Mucosa of descending colon (tissue), 3 donors: ENCODE data around the gene RNU1-4. TPM values are rescaled to one million over a fixed set of nuclear protein-coding genes. Genes with fewer than 3 reads are reported as not detected.
A peak's percentile ranks its signal among the peaks of the same experiment; 100 is the strongest.
"Not testable (repeated sequence)": the region's sequence is repeated elsewhere in the genome, so short reads cannot be mapped to it uniquely, and the experiment has no call there.

Experiments used
- ATAC-seq: fragments of 200-7000 bp; cut with Tn5 transposase; one replicate; pipeline ENCODE4 v1.9.1; 2020; ENCODE audit warnings: mild to moderate bottlenecking, moderate library complexity
- DNase-seq, 3 donors: peaks; one replicate each; pipeline ENCODE4 v3.0.0-alpha.2; 2020
- H3K36me3 ChIP-seq: fragments of 200-600 bp; one replicate; pipeline ENCODE4 v1.8.0; 2021; ENCODE audit warnings: low read depth, mild to moderate bottlenecking
- H3K4me1 ChIP-seq: fragments of 200-600 bp; one replicate; pipeline ENCODE4 v1.8.0; 2021; ENCODE audit warnings: low read depth, mild to moderate bottlenecking
- H3K4me3 ChIP-seq: fragments of 200-600 bp; one replicate; pipeline ENCODE4 v1.8.0; 2021; ENCODE audit warnings: mild to moderate bottlenecking
- H3K9me3 ChIP-seq: fragments of 200-600 bp; one replicate; pipeline ENCODE4 v1.8.0; 2021; ENCODE audit warnings: mild to moderate bottlenecking
- intact Hi-C, 2 donors: fragments of 100-400 bp; cut with DNase I in 1 of 2; cut with micrococcal nuclease in 1 of 2; formaldehyde crosslinking; loops; one replicate each; pipeline versions ENCODE4 v1.11.0 to v1.11.1; 2022; cut with DNase I, micrococcal nuclease
- total RNA-seq, 3 donors: library from RNA; stranded (reverse); fragmentation: NEBNext Ultra II Directional in 2 of 3; extraction: Animal tissue kit (Norgen Biotek cat#: 25700) in 2 of 3; gene quantifications; one replicate each; pipeline versions ENCODE4 v1.2.1 to v1.2.4, GENCODE V29; 2021 to 2023
- TF ChIP-seq, protein P1 (sequence below): fragments of 200-600 bp; IDR thresholded peaks from one replicate; pipeline ENCODE4 v1.8.0; 2022; ENCODE audit warnings: antibody characterized with exemption, mild to moderate bottlenecking
- donor health status: DM: no; HTN: no; CAD: no; lungs with moderate emphysema.
- donor health status: DM: no; HTN: no; CAD: no.
- donor health status: DM: no; HTN: yes; CAD: no.

RNU1-4 gene
- total RNA-seq, 3 donors from 2014 or later = 2,195 to 6,222 (median 2,378) TPM

DNA sequence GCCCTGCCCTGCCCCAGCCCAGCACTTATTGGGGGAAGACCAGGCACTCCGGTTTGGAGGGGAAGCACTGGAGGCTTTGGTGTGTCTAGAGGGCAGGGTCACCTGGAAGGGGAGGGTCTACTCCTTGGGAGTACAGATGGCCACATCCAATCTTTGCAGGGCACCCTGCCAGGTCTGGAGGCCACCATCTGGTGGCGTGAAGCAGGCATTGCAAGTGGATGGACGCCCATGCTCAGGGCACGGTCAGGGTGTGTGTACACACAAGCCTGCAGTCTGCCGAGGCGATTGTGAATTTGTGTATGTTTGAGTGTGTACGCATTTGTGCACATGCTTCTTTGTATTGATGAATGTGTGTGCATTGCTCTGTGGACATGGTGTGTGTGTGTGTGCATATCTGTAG lies 37.2 kb upstream of the RNU1-4 start:
- peak; percentile 80 for ATAC-seq
- H3K9me3 ChIP-seq, H3K4me1 ChIP-seq, intact Hi-C loops, H3K4me3 ChIP-seq, H3K36me3 ChIP-seq, DNase-seq: not testable (repeated sequence)

DNA sequence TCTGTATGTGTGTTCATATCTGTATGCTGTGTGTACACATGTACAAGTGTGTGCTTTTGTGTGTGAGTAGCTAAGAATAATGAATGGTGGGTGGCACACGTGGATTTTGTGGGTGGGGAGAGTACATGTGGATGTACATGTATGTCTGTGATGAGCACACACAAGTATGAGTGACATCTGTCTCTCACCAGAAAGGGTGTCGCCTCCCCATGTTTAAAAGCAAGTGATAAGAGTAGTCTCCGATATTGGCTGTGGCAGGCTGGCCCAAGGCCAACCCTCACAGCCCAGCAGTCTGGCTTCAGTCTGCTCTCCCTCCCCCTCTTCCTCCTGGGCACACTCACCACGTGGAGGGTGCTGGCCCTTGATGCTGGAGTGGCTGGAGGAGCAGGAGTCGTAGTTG lies 36.7 kb upstream of the RNU1-4 start:
- ATAC-seq, H3K4me1 ChIP-seq, H3K9me3 ChIP-seq, intact Hi-C loops, H3K36me3 ChIP-seq, H3K4me3 ChIP-seq: not testable (repeated sequence)
- DNase-seq = peak in 1 of 3 donors; percentile 29

DNA sequence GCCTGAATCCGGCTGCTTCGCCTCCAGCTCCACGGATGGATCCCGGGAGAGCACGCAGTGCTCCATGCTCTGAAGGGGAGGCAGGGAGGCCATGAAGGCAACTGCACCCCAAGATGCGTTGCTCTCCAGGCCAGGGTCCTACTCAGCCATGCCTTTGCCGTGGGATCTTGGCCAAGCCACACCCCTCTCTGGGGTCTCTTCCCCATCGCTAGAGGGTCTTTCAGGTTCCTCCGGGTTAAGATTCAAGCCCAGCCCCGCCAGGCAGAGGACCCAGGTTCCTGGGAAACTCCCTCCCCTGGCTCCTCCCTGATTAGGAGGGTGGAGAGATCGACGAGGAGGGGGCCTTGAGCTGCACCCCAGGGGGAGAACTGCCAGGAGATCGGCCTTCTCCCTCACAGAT lies 36.2 kb upstream of the RNU1-4 start:
- intact Hi-C loops, ATAC-seq, H3K9me3 ChIP-seq, H3K4me3 ChIP-seq, H3K36me3 ChIP-seq, H3K4me1 ChIP-seq: not testable (repeated sequence)
- DNase-seq = peak in 1 of 3 donors; percentile 41

DNA sequence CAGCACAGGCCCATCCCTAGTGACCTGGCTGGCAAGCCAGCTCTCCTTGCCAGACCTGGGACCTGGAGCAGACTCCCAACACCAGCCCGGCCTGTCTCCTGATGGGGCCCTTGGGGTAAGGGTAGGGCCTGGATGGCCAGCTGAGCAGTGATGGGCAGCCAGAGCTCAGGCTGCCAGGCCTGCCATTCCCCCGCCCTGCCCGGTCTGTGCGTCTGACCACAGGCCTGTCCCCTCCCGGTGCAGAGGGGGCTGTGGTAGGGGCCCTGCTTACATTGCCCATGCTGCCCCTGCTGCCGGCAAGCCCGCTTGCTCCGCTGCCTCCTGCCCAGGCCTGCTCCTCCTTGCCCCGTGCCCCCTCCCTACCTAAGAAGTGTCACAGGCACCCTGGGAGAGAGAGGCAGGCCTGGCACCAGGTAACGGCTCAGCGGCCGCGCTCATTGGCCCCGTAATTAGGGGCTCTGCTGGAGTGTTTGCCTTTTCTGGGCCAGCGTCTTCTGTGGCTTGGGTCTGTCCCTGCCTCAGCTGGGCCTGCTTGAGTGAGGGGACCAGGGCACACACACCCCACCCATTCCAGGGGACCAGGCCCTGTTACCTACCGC lies 35.7 kb upstream of the RNU1-4 start:
- ATAC-seq, H3K4me1 ChIP-seq, intact Hi-C loops, DNase-seq, H3K4me3 ChIP-seq, H3K9me3 ChIP-seq, H3K36me3 ChIP-seq: not testable (repeated sequence)

DNA sequence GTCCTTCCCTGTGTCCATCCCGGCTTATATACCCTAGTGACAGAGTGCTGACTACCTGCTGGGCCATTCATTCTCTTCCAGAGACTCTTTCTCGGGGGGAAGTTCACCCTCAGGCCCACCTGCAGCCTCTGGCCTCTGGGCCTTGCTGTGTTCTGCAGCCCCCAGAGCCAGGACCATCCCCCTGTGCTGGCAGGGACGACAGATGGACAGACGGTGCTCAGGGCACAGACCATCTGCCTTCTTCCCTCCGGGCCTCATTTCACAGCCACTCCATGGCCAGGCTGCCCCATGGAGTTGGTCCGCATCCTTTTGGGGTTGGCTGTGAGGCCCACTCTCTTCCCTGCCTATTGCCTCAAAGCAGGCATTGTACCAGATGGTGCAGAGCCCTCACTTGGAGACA lies 34.0 kb upstream of the RNU1-4 start:
- H3K4me1 ChIP-seq, H3K9me3 ChIP-seq, H3K36me3 ChIP-seq, intact Hi-C loops, ATAC-seq, H3K4me3 ChIP-seq: not testable (repeated sequence)
- peak in 1 of 3 donors; percentile 15 for DNase-seq

DNA sequence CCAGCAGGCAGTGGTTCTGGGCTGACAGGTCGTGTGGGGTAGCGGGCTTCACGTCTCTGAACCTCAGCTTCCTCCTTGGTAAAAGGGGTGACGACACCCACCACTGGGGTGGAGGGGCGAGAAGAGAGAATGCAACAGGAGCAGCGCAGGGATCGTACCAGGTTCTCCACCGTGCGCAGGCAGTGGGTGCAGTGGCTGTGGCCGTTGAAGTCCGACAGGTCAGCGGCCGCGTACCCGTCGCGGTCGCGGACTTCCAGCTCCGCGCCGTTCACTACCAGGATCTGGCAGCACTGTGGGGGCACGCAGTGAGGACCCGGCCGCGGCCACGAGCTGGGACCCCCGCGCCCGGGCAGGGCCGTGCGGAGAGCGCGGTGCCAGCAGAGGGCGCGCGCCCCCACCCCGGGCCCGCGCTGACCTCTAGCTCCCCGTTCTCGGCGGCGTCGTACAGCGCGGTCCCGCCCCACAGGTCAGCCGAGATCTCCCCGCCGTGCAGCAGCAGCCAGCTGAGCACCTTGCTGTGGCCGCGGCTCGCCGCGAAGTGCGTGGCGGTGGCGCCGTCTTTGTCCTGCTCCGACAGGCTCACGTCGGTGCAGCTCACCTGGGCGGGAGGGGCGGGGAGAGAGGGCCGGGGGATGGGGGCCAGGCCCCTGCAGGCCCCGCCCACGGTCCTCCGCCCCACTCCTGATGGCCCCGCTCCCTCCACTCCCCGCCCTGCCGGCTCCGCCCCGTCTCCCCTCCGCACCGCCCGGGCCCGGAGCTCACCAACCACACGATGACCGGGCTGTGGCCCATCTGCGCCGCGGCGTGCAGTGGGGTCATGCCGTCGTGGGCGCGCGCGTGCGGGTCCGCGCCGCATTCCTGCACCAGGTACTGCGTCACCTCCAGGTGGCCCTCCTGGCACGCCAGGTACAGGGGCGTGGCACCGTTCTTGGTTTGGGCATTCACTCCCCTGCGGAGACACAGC lies 32.9 kb upstream of the RNU1-4 start:
- H3K4me3 ChIP-seq, H3K9me3 ChIP-seq, H3K4me1 ChIP-seq, H3K36me3 ChIP-seq, intact Hi-C loops: not testable (repeated sequence)
- peak; percentile 39 for ATAC-seq
- peak in 2 of 3 donors; percentile 45 to 55 for DNase-seq

DNA sequence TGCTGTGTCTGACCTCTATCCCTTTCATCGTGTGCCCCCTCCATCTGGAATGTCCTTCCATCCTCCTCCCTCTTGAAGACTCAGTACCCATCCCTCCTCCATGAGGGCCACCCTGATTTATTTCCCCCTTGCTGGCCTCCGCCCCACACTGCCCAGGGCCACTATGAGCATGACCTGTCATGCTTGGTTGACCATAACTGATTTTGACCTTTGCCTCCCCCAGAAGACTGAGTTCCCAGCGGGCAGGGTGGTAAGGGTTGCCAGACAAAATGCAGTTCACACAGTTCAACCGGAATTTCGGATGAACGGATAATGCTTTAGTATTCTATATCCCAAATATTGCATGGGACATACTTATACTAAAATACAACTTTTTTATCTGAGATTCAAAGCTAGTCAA lies 31.6 kb upstream of the RNU1-4 start:
- H3K36me3 ChIP-seq, H3K9me3 ChIP-seq, ATAC-seq, DNase-seq, intact Hi-C loops, H3K4me3 ChIP-seq, H3K4me1 ChIP-seq: not testable (repeated sequence)

DNA sequence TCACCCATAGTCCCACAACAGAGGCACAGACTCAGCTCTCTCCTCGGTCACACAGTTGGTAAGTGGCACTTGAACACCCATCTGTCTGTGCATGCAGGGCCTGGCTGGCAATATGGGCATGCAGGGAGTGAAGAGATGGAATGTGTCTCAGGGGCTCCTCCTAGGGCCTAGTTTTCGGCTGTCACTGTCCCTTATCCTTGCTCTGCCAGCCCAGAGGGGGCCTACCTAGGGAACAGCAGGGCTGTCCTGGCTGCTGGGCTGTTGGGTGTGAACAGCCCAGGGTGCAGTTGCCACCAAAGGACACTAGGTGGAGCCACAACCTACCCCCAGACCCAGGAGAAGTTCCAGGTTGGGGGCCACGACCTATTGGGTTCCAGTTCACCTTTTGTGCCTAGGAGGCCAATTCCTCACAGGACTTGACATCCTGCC lies 30.6 kb upstream of the RNU1-4 start:
- ATAC-seq = peak; percentile 83
- peak; percentile 7 to 65 (median 50) for DNase-seq

DNA sequence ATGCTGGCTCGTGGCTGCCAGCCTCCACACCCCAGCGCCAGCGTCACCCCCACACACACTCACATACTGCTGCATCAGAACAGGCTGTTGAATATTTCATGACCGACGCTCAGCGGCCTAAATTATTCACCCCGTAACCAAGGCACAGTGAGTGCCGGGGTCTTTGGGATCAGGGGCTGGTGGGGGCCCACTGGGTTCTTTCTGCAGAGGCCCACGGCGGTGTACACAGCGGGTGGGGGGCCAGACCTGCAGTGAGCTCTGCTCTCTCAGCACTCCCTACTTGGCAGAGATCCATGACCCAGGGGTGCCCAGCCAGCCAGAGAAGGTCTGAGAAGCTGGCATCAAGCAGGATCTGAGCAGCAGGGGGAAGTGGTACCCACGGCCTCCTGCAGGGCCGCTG lies 29.7 kb upstream of the RNU1-4 start:
- H3K4me3 ChIP-seq, H3K4me1 ChIP-seq, H3K9me3 ChIP-seq, ATAC-seq, H3K36me3 ChIP-seq, intact Hi-C loops: not testable (repeated sequence)
- DNase-seq = peak in 1 of 3 donors; percentile 41

More for the DNA sequence above, 30.6 kb upstream of the RNU1-4 start:
- H3K36me3 ChIP-seq, intact Hi-C loops, H3K4me1 ChIP-seq, H3K4me3 ChIP-seq, H3K9me3 ChIP-seq: not testable (repeated sequence)
- TF ChIP-seq, protein P1, sequence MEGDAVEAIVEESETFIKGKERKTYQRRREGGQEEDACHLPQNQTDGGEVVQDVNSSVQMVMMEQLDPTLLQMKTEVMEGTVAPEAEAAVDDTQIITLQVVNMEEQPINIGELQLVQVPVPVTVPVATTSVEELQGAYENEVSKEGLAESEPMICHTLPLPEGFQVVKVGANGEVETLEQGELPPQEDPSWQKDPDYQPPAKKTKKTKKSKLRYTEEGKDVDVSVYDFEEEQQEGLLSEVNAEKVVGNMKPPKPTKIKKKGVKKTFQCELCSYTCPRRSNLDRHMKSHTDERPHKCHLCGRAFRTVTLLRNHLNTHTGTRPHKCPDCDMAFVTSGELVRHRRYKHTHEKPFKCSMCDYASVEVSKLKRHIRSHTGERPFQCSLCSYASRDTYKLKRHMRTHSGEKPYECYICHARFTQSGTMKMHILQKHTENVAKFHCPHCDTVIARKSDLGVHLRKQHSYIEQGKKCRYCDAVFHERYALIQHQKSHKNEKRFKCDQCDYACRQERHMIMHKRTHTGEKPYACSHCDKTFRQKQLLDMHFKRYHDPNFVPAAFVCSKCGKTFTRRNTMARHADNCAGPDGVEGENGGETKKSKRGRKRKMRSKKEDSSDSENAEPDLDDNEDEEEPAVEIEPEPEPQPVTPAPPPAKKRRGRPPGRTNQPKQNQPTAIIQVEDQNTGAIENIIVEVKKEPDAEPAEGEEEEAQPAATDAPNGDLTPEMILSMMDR = peak; percentile 58

DNA sequence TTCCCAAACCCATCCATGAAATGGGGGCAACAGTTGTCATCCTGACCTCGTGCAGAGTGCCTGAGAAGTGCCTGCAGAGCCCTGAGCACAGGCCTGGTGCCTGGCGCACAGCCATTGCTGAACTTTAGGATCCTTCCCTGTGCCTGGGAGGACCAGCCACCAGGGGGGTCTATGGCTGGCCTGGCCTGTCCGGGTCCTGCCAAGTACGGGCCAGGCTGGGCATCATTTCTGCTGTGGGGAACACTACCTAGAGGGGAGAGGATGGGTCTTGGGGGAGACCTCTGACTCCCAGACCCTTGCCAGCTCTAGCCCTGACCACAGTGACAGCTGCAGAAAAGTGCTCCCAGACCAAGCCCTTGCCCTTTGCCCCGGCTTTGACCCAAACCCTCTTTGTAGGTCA lies 28.2 kb upstream of the RNU1-4 start:
- H3K9me3 ChIP-seq, intact Hi-C loops, H3K36me3 ChIP-seq: not testable (repeated sequence)

DNA sequence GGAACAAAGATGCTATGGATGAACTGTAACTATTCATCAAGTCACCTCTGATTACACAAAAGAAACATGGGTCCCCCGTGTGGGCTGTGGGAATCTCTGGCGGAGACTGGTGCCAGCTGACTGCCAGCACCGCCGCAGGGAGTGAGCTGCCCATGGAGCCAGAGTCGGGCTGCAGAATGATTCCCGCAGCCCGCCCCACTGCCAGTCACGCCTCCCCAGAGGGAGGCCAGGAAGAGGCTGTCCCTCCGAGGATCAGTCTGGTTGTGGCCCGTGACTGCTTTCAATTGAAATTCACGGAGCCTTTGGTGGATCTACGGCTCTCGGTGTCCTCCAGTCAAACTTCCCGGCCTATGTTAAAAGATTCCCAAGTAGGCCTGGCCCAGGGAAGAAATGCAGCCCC lies 27.7 kb upstream of the RNU1-4 start:
- H3K9me3 ChIP-seq, H3K4me1 ChIP-seq, intact Hi-C loops, H3K4me3 ChIP-seq, H3K36me3 ChIP-seq, ATAC-seq: not testable (repeated sequence)
- peak in 1 of 3 donors; percentile 31 for DNase-seq

More for the DNA sequence above, 28.2 kb upstream of the RNU1-4 start:
- not testable (repeated sequence) for ATAC-seq, H3K4me1 ChIP-seq, H3K4me3 ChIP-seq
- DNase-seq = peak in 1 of 3 donors; percentile 8

DNA sequence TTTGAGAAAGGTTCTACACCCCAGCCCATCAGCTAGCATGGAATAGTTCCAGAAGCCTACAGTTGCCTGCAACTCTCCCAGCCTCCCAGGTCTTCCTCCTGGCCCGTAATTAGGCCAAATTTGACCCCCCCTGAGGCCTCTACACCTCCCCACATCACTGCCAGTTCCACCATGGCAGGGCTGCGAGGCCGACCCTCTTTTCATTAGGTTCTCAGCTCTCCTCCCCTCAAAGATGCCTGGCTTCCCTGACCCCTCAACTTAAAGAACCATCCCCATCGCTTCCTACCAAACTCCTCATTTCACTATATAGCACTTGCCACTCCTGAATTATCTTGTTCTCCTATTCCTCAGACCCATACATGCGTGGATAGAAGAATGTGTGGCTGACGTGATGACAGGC lies 27.3 kb upstream of the RNU1-4 start:
- H3K4me3 ChIP-seq, DNase-seq, intact Hi-C loops, H3K9me3 ChIP-seq, H3K36me3 ChIP-seq, ATAC-seq, H3K4me1 ChIP-seq: not testable (repeated sequence)

DNA sequence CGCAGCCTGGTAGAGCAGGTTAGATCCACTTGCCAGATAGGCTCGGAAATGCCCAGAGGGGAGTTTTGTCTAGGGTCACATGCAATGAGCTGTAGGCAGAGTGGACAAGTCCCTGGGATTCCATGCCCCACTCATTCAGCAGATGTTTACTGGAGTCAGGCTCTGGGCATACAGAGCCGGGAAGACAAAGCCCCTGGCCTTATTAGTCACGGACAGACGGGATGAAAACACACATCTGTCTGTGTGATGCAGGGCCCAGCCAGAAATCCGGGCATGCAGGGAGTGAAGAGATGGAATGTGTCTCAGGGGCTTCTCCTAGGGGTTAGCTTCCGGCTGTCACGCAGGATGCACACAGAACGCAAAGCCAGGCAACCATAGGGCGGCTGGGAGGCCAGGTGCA lies 26.8 kb upstream of the RNU1-4 start:
- ATAC-seq, intact Hi-C loops, DNase-seq, H3K4me1 ChIP-seq, H3K36me3 ChIP-seq, H3K9me3 ChIP-seq, H3K4me3 ChIP-seq: not testable (repeated sequence)
